Measurements from ENCODE around the gene LSMEM2.
"Not testable (repeated sequence)": the region's sequence is repeated elsewhere in the genome, so short reads cannot be mapped to it uniquely, and the experiment has no call there.

The LSMEM2 gene

GRCh38 chr3:50260942-50261441 is 17.9 kb upstream of the LSMEM2 start:
- no peak for DNase-seq (ENCODE audit: low read depth)
- no peak overlapping the region for H3K4me3 ChIP-seq (ENCODE audit: low read depth, low read length)
- TF ChIP-seq MAX (IDR thresholded peaks at IDR 0.05; ENCODE audit: low read depth, low read length) = no peak
- TF ChIP-seq MYC (IDR thresholded peaks at IDR 0.05; ENCODE audit: low read depth, low read length) = no peak
- TF ChIP-seq CTCF (IDR thresholded peaks at IDR 0.05; ENCODE audit: low read depth, low read length) = no peak
- TF ChIP-seq POLR2A (IDR thresholded peaks at IDR 0.05; ENCODE audit: extremely low read depth, insufficient read length) = no peak

GRCh38 chr3:50261505-50261904 is 17.4 kb upstream of the LSMEM2 start:
- DNase-seq (ENCODE audit: low read depth) = no peak
- H3K4me3 ChIP-seq (ENCODE audit: low read depth, low read length) = no peak overlapping the region
- TF ChIP-seq MAX (IDR thresholded peaks at IDR 0.05; ENCODE audit: low read depth, low read length) (no peak), POLR2A (IDR thresholded peaks at IDR 0.05; ENCODE audit: extremely low read depth, insufficient read length) (no peak), MYC (IDR thresholded peaks at IDR 0.05; ENCODE audit: low read depth, low read length) (no peak), CTCF (IDR thresholded peaks at IDR 0.05; ENCODE audit: low read depth, low read length) (no peak)

GRCh38 chr3:50262200-50262599 is 16.7 kb upstream of the LSMEM2 start:
- DNase-seq (ENCODE audit: low read depth); H3K4me3 ChIP-seq (ENCODE audit: low read depth, low read length): not testable (repeated sequence)

GRCh38 chr3:50262778-50263177 is 16.1 kb upstream of the LSMEM2 start:
- H3K4me3 ChIP-seq (ENCODE audit: low read depth, low read length) = no peak overlapping the region
- DNase-seq (ENCODE audit: low read depth) = no peak
- TF ChIP-seq POLR2A (IDR thresholded peaks at IDR 0.05; ENCODE audit: extremely low read depth, insufficient read length) (no peak), MYC (IDR thresholded peaks at IDR 0.05; ENCODE audit: low read depth, low read length) (no peak), CTCF (IDR thresholded peaks at IDR 0.05; ENCODE audit: low read depth, low read length) (no peak), MAX (IDR thresholded peaks at IDR 0.05; ENCODE audit: low read depth, low read length) (no peak)

- no peak for TF ChIP-seq POLR2A (IDR thresholded peaks at IDR 0.05; ENCODE audit: extremely low read depth, insufficient read length)
- TF ChIP-seq CTCF (IDR thresholded peaks at IDR 0.05; ENCODE audit: low read depth, low read length) = no peak
- no peak for TF ChIP-seq MAX (IDR thresholded peaks at IDR 0.05; ENCODE audit: low read depth, low read length)
- TF ChIP-seq MYC (IDR thresholded peaks at IDR 0.05; ENCODE audit: low read depth, low read length) = no peak
- no peak overlapping the region for H3K4me3 ChIP-seq (ENCODE audit: low read depth, low read length)
- no peak for DNase-seq (ENCODE audit: low read depth)
Observed at GRCh38 chr3:50263478-50264382, 15.2 kb upstream of the LSMEM2 start.

- TF ChIP-seq CTCF (IDR thresholded peaks at IDR 0.05; ENCODE audit: low read depth, low read length) (no peak), MAX (IDR thresholded peaks at IDR 0.05; ENCODE audit: low read depth, low read length) (no peak), MYC (IDR thresholded peaks at IDR 0.05; ENCODE audit: low read depth, low read length) (no peak), POLR2A (IDR thresholded peaks at IDR 0.05; ENCODE audit: extremely low read depth, insufficient read length) (no peak)
- no peak overlapping the region for H3K4me3 ChIP-seq (ENCODE audit: low read depth, low read length)
- no peak for DNase-seq (ENCODE audit: low read depth)
Observed at GRCh38 chr3:50264383-50264963, 14.4 kb upstream of the LSMEM2 start.
